A549 (cell line): ENCODE measurements around the gene ANO6.

ENCODE experiments used
- POLR2A ChIP-seq: IDR thresholded peaks from 2 replicates; pipeline ENCODE4 v1.6.1; 2012; ENCODE audit warnings: mild to moderate bottlenecking, low read length
- TF ChIP-seq, protein P1 (sequence below): fragments of >200 bp; sonication (Bioruptor Twin); formaldehyde crosslinking; IDR thresholded peaks from 3 replicates; pipeline ENCODE4 v1.5.1; 2016
- TF ChIP-seq, protein P2 (sequence below): IDR thresholded peaks from 2 replicates; pipeline ENCODE4 v1.6.1; 2012; ENCODE audit warnings: low read depth, borderline replicate concordance
- TF ChIP-seq, protein P3 (sequence below): fragments of 450-650 bp; IDR thresholded peaks from 2 replicates; pipeline ENCODE4 v1.6.1; 2014; ENCODE audit warnings: antibody characterized with exemption

DNA sequence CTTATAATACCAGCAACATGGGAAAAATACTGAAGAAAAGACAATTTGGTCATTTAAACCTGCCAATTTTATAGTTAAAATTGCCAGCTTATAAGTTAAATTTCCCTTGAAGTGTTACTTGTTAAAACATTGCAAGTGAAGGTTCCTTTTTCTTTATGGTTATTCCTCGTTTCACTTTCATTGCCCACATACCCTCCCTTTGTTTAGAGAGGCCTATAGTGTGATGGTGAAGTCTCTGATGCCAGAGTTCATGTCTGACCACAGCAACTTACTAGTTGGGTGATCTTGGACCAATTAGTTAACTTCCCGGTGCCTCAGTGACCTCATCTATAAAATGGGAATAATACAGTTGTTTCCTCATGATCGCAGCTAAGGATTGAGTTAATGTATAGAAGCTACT, 173.5 kb downstream of the ANO6 start:
- TF ChIP-seq, protein P1, sequence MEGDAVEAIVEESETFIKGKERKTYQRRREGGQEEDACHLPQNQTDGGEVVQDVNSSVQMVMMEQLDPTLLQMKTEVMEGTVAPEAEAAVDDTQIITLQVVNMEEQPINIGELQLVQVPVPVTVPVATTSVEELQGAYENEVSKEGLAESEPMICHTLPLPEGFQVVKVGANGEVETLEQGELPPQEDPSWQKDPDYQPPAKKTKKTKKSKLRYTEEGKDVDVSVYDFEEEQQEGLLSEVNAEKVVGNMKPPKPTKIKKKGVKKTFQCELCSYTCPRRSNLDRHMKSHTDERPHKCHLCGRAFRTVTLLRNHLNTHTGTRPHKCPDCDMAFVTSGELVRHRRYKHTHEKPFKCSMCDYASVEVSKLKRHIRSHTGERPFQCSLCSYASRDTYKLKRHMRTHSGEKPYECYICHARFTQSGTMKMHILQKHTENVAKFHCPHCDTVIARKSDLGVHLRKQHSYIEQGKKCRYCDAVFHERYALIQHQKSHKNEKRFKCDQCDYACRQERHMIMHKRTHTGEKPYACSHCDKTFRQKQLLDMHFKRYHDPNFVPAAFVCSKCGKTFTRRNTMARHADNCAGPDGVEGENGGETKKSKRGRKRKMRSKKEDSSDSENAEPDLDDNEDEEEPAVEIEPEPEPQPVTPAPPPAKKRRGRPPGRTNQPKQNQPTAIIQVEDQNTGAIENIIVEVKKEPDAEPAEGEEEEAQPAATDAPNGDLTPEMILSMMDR: no peak
- TF ChIP-seq, protein P2, sequence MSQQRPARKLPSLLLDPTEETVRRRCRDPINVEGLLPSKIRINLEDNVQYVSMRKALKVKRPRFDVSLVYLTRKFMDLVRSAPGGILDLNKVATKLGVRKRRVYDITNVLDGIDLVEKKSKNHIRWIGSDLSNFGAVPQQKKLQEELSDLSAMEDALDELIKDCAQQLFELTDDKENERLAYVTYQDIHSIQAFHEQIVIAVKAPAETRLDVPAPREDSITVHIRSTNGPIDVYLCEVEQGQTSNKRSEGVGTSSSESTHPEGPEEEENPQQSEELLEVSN: no peak
- TF ChIP-seq, protein P3, sequence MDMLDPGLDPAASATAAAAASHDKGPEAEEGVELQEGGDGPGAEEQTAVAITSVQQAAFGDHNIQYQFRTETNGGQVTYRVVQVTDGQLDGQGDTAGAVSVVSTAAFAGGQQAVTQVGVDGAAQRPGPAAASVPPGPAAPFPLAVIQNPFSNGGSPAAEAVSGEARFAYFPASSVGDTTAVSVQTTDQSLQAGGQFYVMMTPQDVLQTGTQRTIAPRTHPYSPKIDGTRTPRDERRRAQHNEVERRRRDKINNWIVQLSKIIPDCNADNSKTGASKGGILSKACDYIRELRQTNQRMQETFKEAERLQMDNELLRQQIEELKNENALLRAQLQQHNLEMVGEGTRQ: no peak
- TF ChIP-seq POLR2A: no peak
